ENCODE results near the gene ZFPM1. TPM values are rescaled to one million over a fixed set of nuclear protein-coding genes. Genes with fewer than 3 reads are reported as not detected.

The ZFPM1 gene
- total RNA-seq, 2 experiments from 2014 or later = 15.0 to 18.0 TPM

- DNase-seq (no peak), ATAC-seq (no peak)
- Mint-ChIP-seq H3K4me1 (ENCODE audit: low read depth) (peaks cover 56% of the 10 kb centered on the region), H3K4me3 (no peak overlapping the region), H3K36me3 (ENCODE audit: low read depth) (peaks cover 2% of the 10 kb centered on the region), H3K27ac (no peak overlapping the region), H3K9me3 (no peaks in the 10 kb centered on the region), H3K27me3 (no peaks in the 10 kb centered on the region)
- CTCF ChIA-PET = no interaction called here
- intact Hi-C loops (cut with micrococcal nuclease) = no loop called here
- POLR2A ChIA-PET = interaction anchor here (1.0 kb wide), 1 partner anchor 9 kb away, joined by 3 read pairs; no protein-coding TSS in a partner anchor
- TF ChIP-seq CTCF (IDR thresholded peaks at IDR 0.05) = no peak
Measured at GRCh38 chr16:88471115-88471514, 18.0 kb downstream of the ZFPM1 start.

- no peak for TF ChIP-seq CTCF (IDR thresholded peaks at IDR 0.05)
- CTCF ChIA-PET = no interaction called here
- H3K36me3 Mint-ChIP-seq (ENCODE audit: low read depth) = peaks cover 2% of the 10 kb centered on the region
- DNase-seq = no peak
- no peak for ATAC-seq
- H3K4me3 Mint-ChIP-seq = no peak overlapping the region
- no peaks in the 10 kb centered on the region for H3K9me3 Mint-ChIP-seq
- POLR2A ChIA-PET = no interaction called here
- intact Hi-C loops (cut with micrococcal nuclease) = no loop called here
- H3K27ac Mint-ChIP-seq = no peak overlapping the region
- no peaks in the 10 kb centered on the region for H3K27me3 Mint-ChIP-seq
- H3K4me1 Mint-ChIP-seq (ENCODE audit: low read depth) = peaks cover 51% of the 10 kb centered on the region
Measured at GRCh38 chr16:88471575-88471974, 18.5 kb downstream of the ZFPM1 start.

DNA sequence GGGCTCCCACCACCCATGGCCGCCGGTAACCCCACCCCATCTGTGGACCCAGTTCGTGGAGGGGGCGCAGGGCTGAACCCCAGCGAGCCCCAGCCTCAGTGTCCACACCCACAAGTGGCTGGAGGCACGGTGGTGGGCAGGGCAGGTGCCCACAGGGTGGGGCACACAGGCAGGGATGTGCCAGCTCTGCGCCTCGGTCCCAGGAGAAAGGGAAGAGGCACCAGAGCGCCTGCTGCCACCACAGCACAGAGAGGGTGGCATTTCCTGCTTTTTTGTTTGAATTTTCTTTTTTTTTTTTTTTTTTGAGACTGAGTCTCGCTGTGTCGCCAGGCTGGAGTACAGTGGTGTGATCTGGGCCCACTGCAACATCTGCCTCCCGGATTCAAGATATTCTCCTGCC is 19.0 kb downstream of the ZFPM1 start:
- H3K27ac Mint-ChIP-seq = no peak overlapping the region
- peaks cover under 1% of the 10 kb centered on the region for H3K36me3 Mint-ChIP-seq (ENCODE audit: low read depth)
- no peak for TF ChIP-seq CTCF (IDR thresholded peaks at IDR 0.05)
- H3K9me3 Mint-ChIP-seq = no peaks in the 10 kb centered on the region
- intact Hi-C loops (cut with micrococcal nuclease) = no loop called here
- no peaks in the 10 kb centered on the region for H3K27me3 Mint-ChIP-seq
- H3K4me3 Mint-ChIP-seq = no peak overlapping the region
- CTCF ChIA-PET = no interaction called here
- POLR2A ChIA-PET = no interaction called here
- no peak for ATAC-seq
- no peak for DNase-seq
- peaks cover 50% of the 10 kb centered on the region for H3K4me1 Mint-ChIP-seq (ENCODE audit: low read depth)

GRCh38 chr16:88472637-88473205 is 19.6 kb downstream of the ZFPM1 start:
- DNase-seq (no peak), ATAC-seq (no peak)
- Mint-ChIP-seq H3K9me3 (no peaks in the 10 kb centered on the region), H3K27ac (no peak overlapping the region), H3K4me3 (no peak overlapping the region), H3K27me3 (no peaks in the 10 kb centered on the region), H3K36me3 (ENCODE audit: low read depth) (no peaks in the 10 kb centered on the region), H3K4me1 (ENCODE audit: low read depth) (peaks cover 50% of the 10 kb centered on the region)
- TF ChIP-seq CTCF (IDR thresholded peaks at IDR 0.05) = no peak
- POLR2A ChIA-PET = interaction anchor here (0.9 kb wide), 1 partner anchor 16 kb away, joined by 3 read pairs; no protein-coding TSS in a partner anchor
- intact Hi-C loops (cut with micrococcal nuclease) = no loop called here
- CTCF ChIA-PET = no interaction called here

GRCh38 chr16:88473666-88474534 is 20.8 kb downstream of the ZFPM1 start:
- Mint-ChIP-seq H3K27ac (no peak overlapping the region), H3K4me1 (ENCODE audit: low read depth) (peaks cover 51% of the 10 kb centered on the region), H3K9me3 (no peaks in the 10 kb centered on the region), H3K36me3 (ENCODE audit: low read depth) (no peaks in the 10 kb centered on the region), H3K27me3 (no peaks in the 10 kb centered on the region), H3K4me3 (no peak overlapping the region)
- ChIA-PET CTCF (no interaction called here), POLR2A (interaction anchor here (0.5 kb wide), 1 partner anchor 156 kb away, joined by 3 read pairs; no protein-coding TSS in a partner anchor)
- ATAC-seq = no peak
- intact Hi-C loops (cut with micrococcal nuclease) = no loop called here
- DNase-seq = no peak
- TF ChIP-seq CTCF (IDR thresholded peaks at IDR 0.05) = no peak

Data from activated CD8-positive, alpha-beta T cell treated with anti-CD3 and anti-CD28 coated beads for 36 hours (primary cell).